Gastroesophageal sphincter (tissue), 3 donors: ENCODE data around the gene TOP3A.

Source experiments
- CTCF ChIP-seq, 4 experiments: fragments of 200-600 bp in 2 of 4; fragments of 450-650 bp in 2 of 4; sonication (generic) in 1 of 4; IDR thresholded peaks; one replicate each; pipeline ENCODE4 v1.5.1; 2017 to 2019; ENCODE audit warnings: antibody characterized with exemption in 4 of 4, mild to moderate bottlenecking in 2 of 4, moderate library complexity in 2 of 4
- EP300 ChIP-seq: sonication (generic); formaldehyde crosslinking; IDR thresholded peaks from one replicate; pipeline ENCODE4 v1.6.1; 2017; ENCODE audit warnings: antibody characterized with exemption, mild to moderate bottlenecking
- POLR2A ChIP-seq, 2 donors: fragments of 450-650 bp; IDR thresholded peaks; one replicate each; pipeline ENCODE4 v1.6.1; 2017; ENCODE audit warnings: antibody characterized with exemption in 2 of 2, mild to moderate bottlenecking in 2 of 2, moderate library complexity in 1 of 2
- POLR2AphosphoS5 ChIP-seq: sonication (generic); formaldehyde crosslinking; IDR thresholded peaks from one replicate; pipeline ENCODE4 v1.6.1; 2017; ENCODE audit warnings: antibody characterized with exemption

GRCh38 chr17:18320301-18320700, 5.5 kb upstream of the TOP3A start:
- TF ChIP-seq CTCF (IDR thresholded peaks at IDR 0.05) (no peak), POLR2AphosphoS5 (no peak), EP300 (no peak), POLR2A (IDR thresholded peaks at IDR 0.05) (no peak)
